ENCODE data around the gene SBNO1.
"Not testable (repeated sequence)": the region's sequence is repeated elsewhere in the genome, so short reads cannot be mapped to it uniquely, and the experiment has no call there.

The SBNO1 gene

DNA sequence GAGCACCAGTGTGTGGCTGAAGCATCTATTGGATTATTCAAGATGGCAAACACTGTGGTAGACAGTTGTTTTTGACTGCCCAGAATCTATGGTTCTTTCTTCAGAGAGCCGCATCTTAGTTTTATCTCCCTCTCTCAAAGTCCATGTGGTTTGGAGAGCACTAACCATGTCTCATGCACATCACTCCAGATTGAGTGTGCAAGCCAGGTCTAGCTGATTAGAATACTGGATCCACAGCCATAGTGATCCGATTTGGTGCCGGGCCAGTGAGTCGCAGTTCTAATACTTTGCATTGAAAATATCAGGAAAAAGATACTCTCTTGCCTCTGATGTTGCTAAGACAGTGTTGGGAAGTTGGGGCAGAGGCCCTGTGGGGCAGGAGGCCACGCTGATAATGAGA is 4.6 kb upstream of the SBNO1 start:
- TF ChIP-seq, protein P1, sequence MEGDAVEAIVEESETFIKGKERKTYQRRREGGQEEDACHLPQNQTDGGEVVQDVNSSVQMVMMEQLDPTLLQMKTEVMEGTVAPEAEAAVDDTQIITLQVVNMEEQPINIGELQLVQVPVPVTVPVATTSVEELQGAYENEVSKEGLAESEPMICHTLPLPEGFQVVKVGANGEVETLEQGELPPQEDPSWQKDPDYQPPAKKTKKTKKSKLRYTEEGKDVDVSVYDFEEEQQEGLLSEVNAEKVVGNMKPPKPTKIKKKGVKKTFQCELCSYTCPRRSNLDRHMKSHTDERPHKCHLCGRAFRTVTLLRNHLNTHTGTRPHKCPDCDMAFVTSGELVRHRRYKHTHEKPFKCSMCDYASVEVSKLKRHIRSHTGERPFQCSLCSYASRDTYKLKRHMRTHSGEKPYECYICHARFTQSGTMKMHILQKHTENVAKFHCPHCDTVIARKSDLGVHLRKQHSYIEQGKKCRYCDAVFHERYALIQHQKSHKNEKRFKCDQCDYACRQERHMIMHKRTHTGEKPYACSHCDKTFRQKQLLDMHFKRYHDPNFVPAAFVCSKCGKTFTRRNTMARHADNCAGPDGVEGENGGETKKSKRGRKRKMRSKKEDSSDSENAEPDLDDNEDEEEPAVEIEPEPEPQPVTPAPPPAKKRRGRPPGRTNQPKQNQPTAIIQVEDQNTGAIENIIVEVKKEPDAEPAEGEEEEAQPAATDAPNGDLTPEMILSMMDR (conservative IDR thresholded peaks at IDR 0.05; ENCODE audit: low read depth, low read length) = no peak
- DNase-seq (ENCODE audit: low read depth) = no peak
- no peak overlapping the region for H3K4me3 ChIP-seq (ENCODE audit: low read depth, low read length)

DNA sequence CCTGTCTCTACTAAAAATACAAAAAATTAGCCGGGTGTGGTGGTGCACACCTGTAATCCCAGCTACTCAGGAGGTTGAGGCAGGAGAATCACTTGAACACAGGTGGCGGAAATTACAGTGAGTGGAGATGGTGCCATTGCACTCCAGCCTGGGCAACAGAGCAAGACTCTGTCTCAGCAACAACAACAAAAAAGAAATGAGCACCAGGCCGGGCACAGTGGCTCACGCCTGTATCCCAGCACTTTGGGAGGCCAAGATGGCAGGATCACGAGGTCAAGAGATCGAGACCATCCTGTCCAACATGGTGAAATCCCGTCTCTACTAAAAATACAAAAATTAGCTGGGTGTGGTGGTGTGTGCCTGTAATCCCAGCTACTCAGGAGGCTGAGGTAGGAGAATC is 3.8 kb upstream of the SBNO1 start:
- DNase-seq (ENCODE audit: low read depth); H3K4me3 ChIP-seq (ENCODE audit: low read depth, low read length): not testable (repeated sequence)

DNA sequence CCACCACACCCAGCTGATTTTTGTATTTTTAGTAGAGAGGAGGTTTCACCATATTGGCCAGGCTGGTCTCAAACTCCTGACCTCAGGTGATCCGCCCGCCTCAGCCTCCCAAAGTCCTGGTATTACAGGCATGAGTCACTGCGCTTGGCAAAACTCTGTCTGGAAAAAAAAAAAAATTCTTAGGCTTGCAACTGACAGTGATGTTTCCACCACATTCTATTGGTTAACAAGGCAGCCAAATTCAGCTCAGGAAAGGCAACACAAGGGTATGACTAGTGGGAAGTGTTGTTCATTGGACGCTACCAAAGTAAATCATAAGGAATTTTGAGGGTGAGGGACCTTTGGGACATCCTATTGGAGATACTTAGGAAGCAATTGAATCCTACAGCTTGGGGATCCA is 2.9 kb upstream of the SBNO1 start:
- TF ChIP-seq, protein P1 (conservative IDR thresholded peaks at IDR 0.05; ENCODE audit: low read depth, low read length) = no peak
- no peak overlapping the region for H3K4me3 ChIP-seq (ENCODE audit: low read depth, low read length)
- no peak for DNase-seq (ENCODE audit: low read depth)

DNA sequence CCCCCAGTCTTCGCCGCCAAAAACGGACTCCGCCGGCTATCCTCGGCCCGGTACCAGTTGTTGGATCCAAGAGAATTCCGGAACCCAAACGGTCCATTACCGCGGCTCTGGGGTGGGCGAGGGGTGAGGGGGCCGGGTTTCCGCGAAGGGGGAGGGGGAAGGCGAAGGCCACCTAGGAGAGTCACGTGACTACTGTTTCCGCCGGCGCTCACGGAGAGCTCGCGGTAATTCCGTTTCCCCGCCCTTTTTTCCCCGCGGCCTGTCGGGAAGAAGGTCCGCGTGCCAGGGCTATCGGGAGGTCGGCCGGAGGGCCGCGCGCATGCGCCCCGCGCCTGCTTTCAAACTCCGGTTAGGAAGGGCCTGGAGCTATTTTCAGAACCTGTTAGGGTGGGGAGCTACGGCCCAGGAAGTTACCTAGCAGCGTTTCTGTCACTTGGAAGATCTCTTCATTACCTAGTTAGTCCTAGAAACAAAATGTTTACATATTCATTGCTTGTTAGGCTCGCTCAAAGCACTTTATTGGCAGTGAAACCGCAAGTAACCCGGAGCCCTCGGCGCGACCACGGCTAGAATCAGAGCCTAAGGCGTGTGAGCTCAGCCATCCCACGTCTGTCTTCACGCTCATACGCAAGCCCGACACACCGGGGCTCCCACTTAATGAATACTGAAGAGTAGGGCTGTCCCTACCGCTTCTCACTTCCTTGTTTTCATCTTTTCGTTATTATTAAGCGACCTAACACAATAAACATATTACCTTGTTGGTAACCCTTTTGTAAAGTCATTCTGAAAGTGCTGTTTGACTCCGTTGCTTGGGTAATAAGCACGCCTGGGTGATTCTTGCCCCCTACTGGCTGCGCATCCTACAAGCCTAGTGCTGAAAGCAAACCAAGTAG is 624 bp upstream of the SBNO1 start:
- peak overlapping the region; percentile 87 for H3K4me3 ChIP-seq (ENCODE audit: low read depth, low read length)
- TF ChIP-seq, protein P1 (conservative IDR thresholded peaks at IDR 0.05; ENCODE audit: low read depth, low read length) = peak; percentile 92
- peak; percentile 99 for DNase-seq (ENCODE audit: low read depth)

DNA sequence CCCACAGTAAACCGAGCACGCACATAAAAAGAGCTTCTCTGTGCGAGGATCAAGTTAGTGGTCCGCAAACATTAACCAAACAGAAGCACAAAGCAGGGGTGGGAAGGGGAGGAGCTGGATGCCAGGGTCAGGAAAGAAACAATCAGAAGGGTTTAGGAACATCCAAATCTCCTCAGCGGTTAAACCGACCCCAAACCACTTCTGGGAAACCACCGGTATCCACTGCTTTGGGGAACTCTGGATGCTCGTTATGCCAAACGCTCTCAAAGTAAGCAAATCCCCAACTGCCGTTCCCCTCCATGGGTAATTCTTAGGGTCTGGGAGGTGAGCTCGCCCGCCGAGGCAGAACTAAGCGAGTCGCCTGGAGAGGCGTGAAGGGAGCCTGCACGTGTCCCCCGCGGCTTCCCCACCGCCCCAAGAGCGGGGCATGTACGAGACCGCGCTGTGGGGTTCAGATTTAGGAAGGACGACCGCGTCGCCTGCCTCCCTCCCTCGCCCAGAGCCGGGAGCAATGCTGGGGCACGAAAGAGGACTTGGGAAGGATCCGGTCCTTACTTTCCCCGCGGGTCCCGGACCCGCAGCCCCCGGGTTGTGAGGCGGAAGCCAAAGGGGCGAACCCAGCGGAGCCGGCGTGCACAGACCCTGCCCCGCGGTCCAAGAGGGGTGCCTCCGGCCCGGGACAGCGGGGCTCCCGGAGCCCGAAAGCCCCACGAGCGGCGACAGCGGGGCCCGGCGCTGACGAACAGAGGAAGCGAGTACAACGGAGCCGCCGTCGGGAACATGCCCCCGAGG is 711 bp downstream of the SBNO1 start:
- H3K4me3 ChIP-seq (ENCODE audit: low read depth, low read length) = peak overlapping the region; percentile 87
- no peak for DNase-seq (ENCODE audit: low read depth)
- TF ChIP-seq, protein P1 (conservative IDR thresholded peaks at IDR 0.05; ENCODE audit: low read depth, low read length) = no peak

DNA sequence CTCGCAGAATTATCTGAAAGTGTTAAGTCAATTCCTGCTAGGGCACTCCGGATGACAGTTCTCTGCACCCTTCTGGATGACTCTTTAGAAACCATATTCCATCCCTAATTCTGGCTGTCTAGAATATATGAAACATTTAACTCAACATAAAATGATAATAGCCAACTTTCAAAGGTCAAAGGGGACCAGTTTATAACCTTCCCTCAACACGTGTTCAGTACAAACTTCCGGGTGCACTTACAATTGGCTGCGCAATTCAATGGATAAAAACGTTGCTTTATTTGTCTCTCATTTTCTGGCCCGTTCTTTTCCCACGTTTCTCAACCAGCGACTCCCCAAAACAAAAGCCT is 1.3 kb downstream of the SBNO1 start:
- DNase-seq (ENCODE audit: low read depth) = peak; percentile 41
- TF ChIP-seq, protein P1 (conservative IDR thresholded peaks at IDR 0.05; ENCODE audit: low read depth, low read length) = no peak
- H3K4me3 ChIP-seq (ENCODE audit: low read depth, low read length) = peak overlapping the region; percentile 87

DNA sequence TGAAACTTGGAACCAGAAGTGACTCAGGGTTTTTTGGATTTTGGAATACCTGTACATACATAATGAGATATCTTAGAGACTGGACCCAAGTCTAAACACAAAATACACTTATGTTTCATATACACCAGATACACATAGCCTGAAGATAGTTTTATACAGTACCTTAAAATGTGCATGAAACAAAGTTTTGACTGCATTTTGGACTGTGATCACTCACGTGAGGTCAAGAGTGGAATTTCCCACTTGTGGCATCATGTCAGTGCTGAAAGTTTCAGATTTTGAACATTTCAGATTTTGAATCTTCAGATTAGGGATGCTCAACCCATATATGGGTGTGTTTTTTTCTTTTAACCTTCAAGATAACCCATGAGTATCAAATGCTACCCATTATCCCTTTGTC is 6.6 kb downstream of the SBNO1 start:
- TF ChIP-seq, protein P1 (conservative IDR thresholded peaks at IDR 0.05; ENCODE audit: low read depth, low read length) = no peak
- no peak overlapping the region for H3K4me3 ChIP-seq (ENCODE audit: low read depth, low read length)
- no peak for DNase-seq (ENCODE audit: low read depth)
